ENCODE data around the gene RFX5.

GRCh38 chr1:151347523-151348246 is 633 bp upstream of the RFX5 start:
- TF ChIP-seq CTCF (IDR thresholded peaks at IDR 0.05; ENCODE audit: poor library complexity): no peak
- TF ChIP-seq EZH2 (IDR thresholded peaks at IDR 0.05; ENCODE audit: borderline replicate concordance): no peak
- no peak for TF ChIP-seq EZH2phosphoT487 (IDR thresholded peaks at IDR 0.05; ENCODE audit: low read depth, severe bottlenecking, unreplicated experiment)
